Spinal cord (tissue), 10 donors: ENCODE results near the gene KCNS3. TPM values are rescaled to one million over a fixed set of nuclear protein-coding genes. Genes with fewer than 3 reads are reported as not detected.

Experiments used
- DNase-seq, 6 donors: peaks; one replicate each; pipeline versions ENCODE4 v3.0.0 to v3.0.0-alpha.2; 2013 to 2015; ENCODE audit warnings: low spot score in 6 of 6, low read depth in 4 of 6
- H3K27ac ChIP-seq: one replicate; pipeline ENCODE4 v1.5.1; 2013; ENCODE audit warnings: low read depth, low read length, control low read depth
- H3K27me3 ChIP-seq: one replicate; pipeline ENCODE4 v1.6.1; 2013; ENCODE audit warnings: low read length; ENCODE audit not compliant: control insufficient read depth, insufficient read depth
- H3K36me3 ChIP-seq: one replicate; pipeline ENCODE4 v1.6.1; 2013; ENCODE audit warnings: low read length; ENCODE audit not compliant: control insufficient read depth, insufficient read depth
- H3K4me1 ChIP-seq: one replicate; pipeline ENCODE4 v1.6.1; 2013; ENCODE audit warnings: low read length; ENCODE audit not compliant: control insufficient read depth, insufficient read depth
- H3K4me3 ChIP-seq: one replicate; pipeline ENCODE4 v1.5.1; 2013; ENCODE audit warnings: low read depth, low read length, control low read depth
- H3K9me3 ChIP-seq: one replicate; pipeline ENCODE4 v1.6.1; 2013; ENCODE audit warnings: low read length; ENCODE audit not compliant: control insufficient read depth, insufficient read depth
- WGBS: methylation state at CpG from one replicate; pipeline ENCODE4 v1.1.5; 2013; ENCODE audit warnings: missing lambda C conversion rate; ENCODE audit not compliant: insufficient coverage; 5-methylcytosine and 5-hydroxymethylcytosine counted together
- polyA plus RNA-seq, 2 donors: library from polyadenylated mRNA; unstranded; fragments of 120-200 nt; gene quantifications; one replicate each; pipeline ENCODE4 v1.2.1, GENCODE V29; 2013; ENCODE audit not compliant: insufficient read length in 2 of 2
- total RNA-seq, 2 donors: library from RNA; depleted of rRNA in 1 of 2; stranded (reverse); fragments of 120-200 nt in 1 of 2; fragments of >200 nt in 1 of 2; gene quantifications; one replicate each; pipeline versions ENCODE4 v1.2.3 to v1.2.4, GENCODE V29; 2013 to 2014
- donor health status: healthy.

The KCNS3 gene
- total and polyA plus RNA-seq, 4 donors = 11.6 to 28.5 (median 21.5) TPM

DNA sequence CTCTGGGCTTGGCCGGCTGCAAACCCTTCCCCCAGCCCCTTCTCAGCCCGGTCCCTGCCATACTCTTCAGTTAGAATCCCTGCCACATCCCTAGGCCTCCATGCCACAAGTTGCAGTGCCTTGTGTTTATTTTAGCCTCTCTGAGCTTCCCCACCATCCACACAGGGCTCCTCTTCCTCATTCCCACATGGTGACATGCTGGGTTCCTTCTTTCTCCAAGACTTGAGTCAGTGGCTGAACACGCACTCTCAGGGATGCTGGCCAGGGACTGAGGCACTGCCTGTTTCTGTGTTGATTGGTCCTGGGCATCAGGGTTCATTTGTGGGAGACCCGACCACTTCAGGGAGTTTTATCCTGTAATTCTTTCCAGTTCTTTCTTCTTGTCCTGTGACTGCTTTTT is 56.3 kb downstream of the KCNS3 start:
- no peak overlapping the region for H3K27ac ChIP-seq
- peaks cover 6% of the 10 kb centered on the region for H3K36me3 ChIP-seq
- DNase-seq = no peak
- H3K4me3 ChIP-seq = no peak overlapping the region
- no peaks in the 10 kb centered on the region for H3K9me3 ChIP-seq
- peaks cover 4% of the 10 kb centered on the region for H3K4me1 ChIP-seq
- H3K27me3 ChIP-seq = no peaks in the 10 kb centered on the region
- 59% methylated on average over 3 of the region's 4 CpGs for WGBS

DNA sequence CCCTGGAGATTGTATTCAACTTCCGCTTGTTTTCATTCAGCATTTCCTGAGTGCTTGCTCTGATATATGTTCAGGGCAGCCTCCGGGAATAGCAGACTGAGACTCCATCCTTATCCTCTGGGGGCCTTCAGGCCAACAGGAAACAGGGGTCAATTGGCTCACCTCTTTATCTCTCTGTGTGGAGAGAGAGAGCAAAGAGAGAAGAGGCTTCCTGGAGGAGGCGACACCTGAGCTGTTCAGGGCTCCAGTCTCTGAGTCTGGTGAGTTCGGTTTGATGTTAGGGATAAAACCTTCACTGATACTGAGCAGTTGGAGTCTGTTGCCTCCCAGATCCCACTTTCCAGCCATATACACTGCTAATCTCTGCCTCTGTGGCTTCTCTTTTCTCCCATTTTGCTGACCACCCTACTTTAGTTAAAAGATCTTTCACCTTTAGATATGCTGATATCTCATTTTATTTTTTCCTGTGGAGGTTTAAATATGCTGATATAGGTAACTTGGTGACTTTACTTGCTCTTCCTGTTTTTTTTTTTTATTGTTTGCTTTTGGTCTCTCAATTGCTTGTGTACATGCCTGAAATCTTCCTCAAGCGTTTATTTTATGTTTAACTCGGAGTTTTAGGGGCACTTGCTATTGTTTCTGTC is 56.9 kb downstream of the KCNS3 start:
- Histone ChIP-seq H3K4me3 (no peak overlapping the region), H3K9me3 (no peaks in the 10 kb centered on the region), H3K36me3 (peaks cover 6% of the 10 kb centered on the region), H3K27ac (no peak overlapping the region), H3K27me3 (no peaks in the 10 kb centered on the region), H3K4me1 (peaks cover 4% of the 10 kb centered on the region)
- no peak for DNase-seq
- WGBS = 61% methylated on average over 4 of the region's 6 CpGs

DNA sequence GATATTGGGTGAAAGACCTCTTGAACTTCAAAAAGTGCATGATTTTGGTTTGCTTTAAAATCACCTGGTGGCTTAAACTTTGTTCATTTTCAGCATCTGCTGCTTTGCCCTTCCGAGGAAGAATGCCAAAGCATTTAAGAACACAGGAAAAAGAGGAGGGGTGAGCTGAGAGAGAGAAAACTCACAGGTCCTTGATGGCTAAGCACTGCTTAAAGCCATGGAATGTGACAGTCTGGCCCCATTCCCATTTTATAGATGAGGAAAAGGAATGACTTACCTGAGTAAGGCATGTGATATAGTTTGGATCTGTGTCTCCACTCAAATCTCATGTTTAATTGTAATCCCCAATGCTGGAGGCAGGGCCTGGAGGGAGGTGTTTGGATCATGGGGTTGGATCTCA is 58.1 kb downstream of the KCNS3 start:
- H3K4me1 ChIP-seq = peaks cover 4% of the 10 kb centered on the region
- peaks cover 3% of the 10 kb centered on the region for H3K36me3 ChIP-seq
- H3K27me3 ChIP-seq = no peaks in the 10 kb centered on the region
- WGBS = 100% methylated on average over 1 of the region's 1 CpG
- DNase-seq = no peak
- H3K27ac ChIP-seq = no peak overlapping the region
- no peak overlapping the region for H3K4me3 ChIP-seq
- H3K9me3 ChIP-seq = no peaks in the 10 kb centered on the region

DNA sequence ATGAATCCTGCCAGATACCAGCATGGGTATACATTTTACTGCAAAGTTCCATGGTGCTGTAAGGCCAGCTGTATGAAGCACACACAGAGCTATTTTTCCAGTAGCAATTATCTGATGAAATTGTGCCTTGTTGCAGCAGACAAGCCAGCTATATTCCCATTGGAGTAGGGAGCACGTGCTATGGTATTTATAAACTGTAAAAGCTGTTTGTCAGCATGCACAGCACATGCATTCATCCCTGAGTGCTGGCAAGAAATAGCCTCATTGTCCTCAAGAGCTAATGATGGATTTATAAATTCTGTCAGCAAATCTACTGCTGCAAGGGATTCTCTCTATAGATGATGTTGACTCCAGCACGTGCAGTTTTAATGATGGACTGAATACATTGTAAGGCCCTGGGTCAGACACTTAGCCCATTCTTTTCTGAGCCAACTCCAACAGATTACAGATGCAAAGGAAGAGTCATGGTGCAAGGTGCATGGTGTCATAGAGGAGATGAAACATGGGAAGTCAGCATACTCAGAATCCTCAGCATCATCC is 61.7 kb downstream of the KCNS3 start:
- Histone ChIP-seq H3K27ac (peak overlapping the region; percentile 54), H3K4me1 (peaks cover 4% of the 10 kb centered on the region), H3K27me3 (no peaks in the 10 kb centered on the region), H3K4me3 (no peak overlapping the region), H3K36me3 (no peaks in the 10 kb centered on the region), H3K9me3 (no peaks in the 10 kb centered on the region)
- DNase-seq = peak in 5 of 6 donors; percentile 13 to 90 (median 37)
- WGBS = 13% methylated on average over 1 of the region's 2 CpGs

DNA sequence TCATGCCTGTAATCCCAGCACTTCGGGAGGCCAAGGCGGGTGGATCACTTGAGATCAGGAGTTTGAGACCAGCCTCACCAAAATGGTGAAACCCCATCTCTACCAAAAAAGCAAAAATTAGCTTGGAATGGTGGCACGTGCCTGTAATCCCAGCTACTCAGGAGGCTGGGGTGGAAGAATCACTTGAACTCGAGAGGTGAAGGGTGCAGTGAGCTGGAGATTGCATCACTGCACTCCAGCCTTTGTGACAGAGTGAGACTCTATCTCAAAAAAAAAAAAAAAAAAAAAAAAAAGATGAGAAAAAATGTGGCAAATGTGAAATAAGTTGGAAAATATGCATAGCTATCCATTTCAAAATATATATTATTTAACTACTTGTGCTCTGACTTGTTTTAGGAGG is 65.0 kb downstream of the KCNS3 start:
- WGBS = no CpG with 5 or more reads among the region's 4 CpGs
- Histone ChIP-seq H3K27ac (no peak overlapping the region), H3K4me1 (peaks cover 4% of the 10 kb centered on the region), H3K4me3 (no peak overlapping the region), H3K27me3 (no peaks in the 10 kb centered on the region), H3K36me3 (no peaks in the 10 kb centered on the region), H3K9me3 (no peaks in the 10 kb centered on the region)
- DNase-seq = no peak

DNA sequence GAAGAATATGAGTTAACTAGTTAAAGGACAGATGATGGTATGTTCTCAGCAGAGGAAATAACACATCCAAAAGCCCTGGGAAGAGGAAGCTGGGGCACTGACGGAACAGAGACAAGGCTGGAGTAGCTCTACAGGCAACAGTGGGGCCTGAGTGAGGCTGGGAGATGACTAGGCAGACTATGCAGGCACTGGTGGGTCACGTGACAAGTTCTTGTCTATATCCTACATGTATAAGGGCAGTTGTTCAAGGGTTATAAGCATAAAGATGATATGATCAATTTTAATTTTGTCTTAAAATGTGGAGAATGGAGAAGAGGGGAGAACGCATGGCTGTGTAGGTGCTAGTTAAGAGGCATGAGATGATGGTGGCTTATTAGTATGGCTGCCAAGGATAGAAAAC is 68.6 kb downstream of the KCNS3 start:
- Histone ChIP-seq H3K36me3 (no peaks in the 10 kb centered on the region), H3K27me3 (no peaks in the 10 kb centered on the region), H3K4me1 (no peaks in the 10 kb centered on the region), H3K27ac (no peak overlapping the region), H3K4me3 (no peak overlapping the region), H3K9me3 (no peaks in the 10 kb centered on the region)
- DNase-seq = no peak
- 94% methylated on average over 2 of the region's 3 CpGs for WGBS

DNA sequence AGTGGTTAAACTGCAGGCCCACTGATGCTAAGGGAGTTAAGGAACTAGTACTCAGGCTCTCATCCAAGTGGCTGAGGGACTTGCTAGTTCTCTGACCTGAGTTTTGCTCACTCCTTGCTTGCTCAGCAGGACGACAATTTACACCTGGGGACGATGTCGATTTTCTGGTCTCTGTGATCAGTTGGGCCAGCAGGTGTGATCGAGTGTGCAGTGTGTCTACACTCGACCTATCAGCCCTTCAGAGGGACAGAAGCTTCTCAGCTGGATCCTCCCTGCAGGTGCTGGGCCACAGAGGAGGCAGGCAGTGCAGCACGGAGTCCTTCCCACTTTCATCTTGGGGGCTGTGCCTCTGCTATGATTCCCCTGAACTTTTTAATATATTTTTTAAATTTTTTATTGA is 71.5 kb downstream of the KCNS3 start:
- H3K4me1 ChIP-seq = no peaks in the 10 kb centered on the region
- no peak overlapping the region for H3K27ac ChIP-seq
- no peak overlapping the region for H3K4me3 ChIP-seq
- DNase-seq = no peak
- no peaks in the 10 kb centered on the region for H3K27me3 ChIP-seq
- WGBS = 84% methylated on average over 5 of the region's 6 CpGs
- no peaks in the 10 kb centered on the region for H3K9me3 ChIP-seq
- no peaks in the 10 kb centered on the region for H3K36me3 ChIP-seq

DNA sequence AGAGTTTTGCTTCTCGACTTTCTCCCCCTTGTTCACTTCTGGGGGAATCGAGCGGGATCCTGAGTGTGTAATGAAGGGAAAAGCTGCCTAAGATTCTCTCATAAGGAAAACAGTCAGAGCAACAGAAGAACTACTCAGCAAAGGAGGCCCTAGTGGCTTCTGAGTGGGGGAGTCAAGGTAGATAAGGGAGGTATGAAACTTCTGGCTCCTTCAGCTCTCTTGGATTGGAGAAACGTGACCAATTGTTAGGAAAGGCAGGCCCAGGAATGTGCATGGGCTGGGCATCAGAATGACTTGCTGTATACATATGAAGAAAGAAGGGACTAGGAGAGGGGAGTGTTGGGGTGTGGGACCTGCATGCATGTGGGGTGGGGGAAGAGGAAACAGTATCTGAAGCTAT is 73.1 kb downstream of the KCNS3 start:
- DNase-seq = no peak
- no peak overlapping the region for H3K4me3 ChIP-seq
- no peaks in the 10 kb centered on the region for H3K36me3 ChIP-seq
- H3K4me1 ChIP-seq = no peaks in the 10 kb centered on the region
- no peaks in the 10 kb centered on the region for H3K9me3 ChIP-seq
- 90% methylated on average over 1 of the region's 4 CpGs for WGBS
- H3K27ac ChIP-seq = no peak overlapping the region
- no peaks in the 10 kb centered on the region for H3K27me3 ChIP-seq

DNA sequence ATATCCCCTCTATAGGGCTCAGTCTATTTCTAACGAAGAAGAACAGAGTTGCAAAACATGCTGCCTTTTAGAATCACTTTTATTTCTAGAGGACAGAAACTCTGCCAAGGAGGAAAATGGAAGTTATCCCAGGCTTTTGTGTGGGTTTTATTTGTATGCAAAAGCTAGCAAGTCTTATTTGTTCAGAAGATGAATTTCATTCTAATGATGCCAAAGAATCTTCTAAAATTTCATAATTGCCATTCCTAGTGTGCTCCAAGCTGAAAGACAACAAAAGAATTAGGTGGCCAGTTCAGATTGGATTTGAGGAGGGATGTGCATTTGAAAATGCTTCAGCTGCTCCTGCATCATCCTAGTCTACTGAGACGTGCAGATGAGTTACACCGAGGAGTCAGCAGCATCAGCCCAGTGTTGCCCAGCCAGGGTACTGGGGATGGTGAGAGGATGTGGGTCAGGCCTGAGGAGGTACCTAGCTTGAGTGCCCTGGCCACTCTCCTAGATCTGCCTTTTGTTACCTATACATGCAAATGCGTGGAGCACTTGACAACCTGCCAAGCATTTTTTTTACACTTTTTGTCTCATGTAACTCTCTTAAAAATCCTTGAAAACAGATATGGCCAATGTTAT is 80.1 kb downstream of the KCNS3 start:
- Histone ChIP-seq H3K27ac (no peak overlapping the region), H3K9me3 (no peaks in the 10 kb centered on the region), H3K27me3 (no peaks in the 10 kb centered on the region), H3K4me3 (no peak overlapping the region), H3K4me1 (no peaks in the 10 kb centered on the region), H3K36me3 (no peaks in the 10 kb centered on the region)
- 38% methylated on average over 3 of the region's 4 CpGs for WGBS
- peak in 2 of 6 donors; percentile 12 to 51 for DNase-seq

DNA sequence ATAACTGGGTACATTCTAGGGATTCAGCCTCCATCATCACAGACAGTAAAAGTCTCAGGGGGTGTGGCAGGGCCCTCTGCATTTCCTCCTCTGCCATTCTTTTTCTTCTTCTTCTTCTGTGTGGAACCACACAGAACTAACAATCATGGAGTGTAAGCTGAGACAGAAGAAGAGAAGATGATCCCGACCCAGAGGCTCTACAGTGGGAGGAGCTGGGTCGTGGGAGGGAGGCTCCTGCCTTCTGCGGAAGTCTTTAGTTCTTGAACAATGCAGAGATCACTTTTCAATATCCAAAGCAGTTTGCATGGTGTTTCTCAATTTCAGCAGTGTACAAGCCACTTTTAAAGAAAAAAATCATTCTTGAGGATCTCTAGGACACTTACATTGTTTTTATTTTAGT is 80.9 kb downstream of the KCNS3 start:
- Histone ChIP-seq H3K36me3 (no peaks in the 10 kb centered on the region), H3K4me1 (no peaks in the 10 kb centered on the region), H3K9me3 (no peaks in the 10 kb centered on the region), H3K27ac (no peak overlapping the region), H3K27me3 (no peaks in the 10 kb centered on the region), H3K4me3 (no peak overlapping the region)
- DNase-seq = no peak
- no CpG with 5 or more reads among the region's 3 CpGs for WGBS
